Muscle of leg (tissue), 11 donors: ENCODE results near the gene DGKB. TPM values are rescaled to one million over a fixed set of nuclear protein-coding genes. Genes with fewer than 3 reads are reported as not detected.

Experiments
- DNase-seq: peaks from one replicate; pipeline ENCODE4 v3.0.0; 2013
- H3K27ac ChIP-seq: one replicate; pipeline ENCODE4 v1.5.1; 2013; ENCODE audit warnings: mild to moderate bottlenecking, low read length, control low read depth
- H3K27me3 ChIP-seq: one replicate; pipeline ENCODE4 v1.6.1; 2013; ENCODE audit warnings: low read length; ENCODE audit not compliant: control insufficient read depth, insufficient read depth
- H3K36me3 ChIP-seq: one replicate; pipeline ENCODE4 v1.6.1; 2013; ENCODE audit warnings: low read length; ENCODE audit not compliant: control insufficient read depth, insufficient read depth
- H3K4me1 ChIP-seq: one replicate; pipeline ENCODE4 v1.6.1; 2013; ENCODE audit warnings: low read length; ENCODE audit not compliant: control insufficient read depth, insufficient read depth
- H3K4me3 ChIP-seq: one replicate; pipeline ENCODE4 v1.5.1; 2013; ENCODE audit warnings: low read length, control low read depth
- H3K9me3 ChIP-seq: replicated peaks from 2 replicates; pipeline ENCODE4 v1.6.1; 2013; ENCODE audit warnings: low read depth, low read length; ENCODE audit not compliant: control insufficient read depth
- WGBS: methylation state at CpG from one replicate; pipeline ENCODE4 v1.1.5; 2013; ENCODE audit warnings: missing lambda C conversion rate; ENCODE audit not compliant: insufficient coverage; 5-methylcytosine and 5-hydroxymethylcytosine counted together
- polyA plus RNA-seq, 8 donors: library from polyadenylated mRNA; unstranded; fragments of 120-200 nt; gene quantifications; one replicate each; pipeline versions ENCODE4 v1.2.1 to v1.2.3, GENCODE V29; 2013; ENCODE audit warnings: inconsistent platforms in 1 of 8, low replicate concordance in 1 of 8; ENCODE audit not compliant: insufficient read length in 8 of 8, insufficient read depth in 1 of 8
- total RNA-seq: library from RNA; stranded (reverse); fragments of 120-200 nt; gene quantifications from one replicate; pipeline ENCODE4 v1.2.4, GENCODE V29; 2013

Gene DGKB
- total and polyA plus RNA-seq, 9 donors: 0.42 to 1.4 (median 0.85) TPM

- no peak for DNase-seq
- no peaks in the 10 kb centered on the region for H3K4me1 ChIP-seq
- H3K4me3 ChIP-seq: no peak overlapping the region
- no peaks in the 10 kb centered on the region for H3K27me3 ChIP-seq
- no CpG with 5 or more reads among the region's 2 CpGs for WGBS
- no peak overlapping the region for H3K27ac ChIP-seq
- no peaks in the 10 kb centered on the region for H3K36me3 ChIP-seq
- H3K9me3 ChIP-seq: no peaks in the 10 kb centered on the region
Observed at GRCh38 chr7:14805105-14805719, 97.3 kb downstream of the DGKB start.

- H3K36me3 ChIP-seq: no peaks in the 10 kb centered on the region
- H3K4me1 ChIP-seq: no peaks in the 10 kb centered on the region
- DNase-seq: no peak
- no peaks in the 10 kb centered on the region for H3K9me3 ChIP-seq
- no peaks in the 10 kb centered on the region for H3K27me3 ChIP-seq
- no CpG with 5 or more reads among the region's 2 CpGs for WGBS
- no peak overlapping the region for H3K4me3 ChIP-seq
- no peak overlapping the region for H3K27ac ChIP-seq
Observed at GRCh38 chr7:14800664-14801063, 101.9 kb downstream of the DGKB start.

GRCh38 chr7:14793151-14793550 is 109.4 kb downstream of the DGKB start:
- Histone ChIP-seq H3K36me3 (no peaks in the 10 kb centered on the region), H3K9me3 (no peaks in the 10 kb centered on the region), H3K4me3 (no peak overlapping the region), H3K4me1 (no peaks in the 10 kb centered on the region), H3K27ac (no peak overlapping the region), H3K27me3 (no peaks in the 10 kb centered on the region)
- DNase-seq: no peak
- WGBS: 67% methylated on average over 1 of the region's 2 CpGs

- WGBS: no CpG with 5 or more reads among the region's 3 CpGs
- no peaks in the 10 kb centered on the region for H3K4me1 ChIP-seq
- DNase-seq: no peak
- H3K9me3 ChIP-seq: no peaks in the 10 kb centered on the region
- no peak overlapping the region for H3K4me3 ChIP-seq
- no peak overlapping the region for H3K27ac ChIP-seq
- H3K36me3 ChIP-seq: no peaks in the 10 kb centered on the region
- no peaks in the 10 kb centered on the region for H3K27me3 ChIP-seq
Observed at GRCh38 chr7:14787551-14787950, 115.0 kb downstream of the DGKB start.

GRCh38 chr7:14786314-14786895 is 116.1 kb downstream of the DGKB start:
- H3K27me3 ChIP-seq: no peaks in the 10 kb centered on the region
- H3K4me1 ChIP-seq: no peaks in the 10 kb centered on the region
- no peak overlapping the region for H3K27ac ChIP-seq
- no peaks in the 10 kb centered on the region for H3K36me3 ChIP-seq
- no peak for DNase-seq
- WGBS: 65% methylated on average over 7 of the region's 9 CpGs
- no peak overlapping the region for H3K4me3 ChIP-seq
- no peaks in the 10 kb centered on the region for H3K9me3 ChIP-seq

GRCh38 chr7:14777806-14778205 is 124.7 kb downstream of the DGKB start:
- H3K27me3 ChIP-seq: no peaks in the 10 kb centered on the region
- no peak for DNase-seq
- no peak overlapping the region for H3K27ac ChIP-seq
- no peaks in the 10 kb centered on the region for H3K36me3 ChIP-seq
- WGBS: no CpG with 5 or more reads among the region's 3 CpGs
- peaks cover 5% of the 10 kb centered on the region for H3K9me3 ChIP-seq
- no peaks in the 10 kb centered on the region for H3K4me1 ChIP-seq
- H3K4me3 ChIP-seq: no peak overlapping the region

GRCh38 chr7:14776266-14776665 is 126.3 kb downstream of the DGKB start:
- no peaks in the 10 kb centered on the region for H3K27me3 ChIP-seq
- H3K4me3 ChIP-seq: no peak overlapping the region
- no peak for DNase-seq
- no peaks in the 10 kb centered on the region for H3K36me3 ChIP-seq
- 92% methylated on average over 2 of the region's 2 CpGs for WGBS
- peaks cover 5% of the 10 kb centered on the region for H3K9me3 ChIP-seq
- no peaks in the 10 kb centered on the region for H3K4me1 ChIP-seq
- H3K27ac ChIP-seq: no peak overlapping the region

- Histone ChIP-seq H3K27me3 (no peaks in the 10 kb centered on the region), H3K9me3 (peaks cover 5% of the 10 kb centered on the region), H3K27ac (no peak overlapping the region), H3K36me3 (no peaks in the 10 kb centered on the region), H3K4me1 (no peaks in the 10 kb centered on the region), H3K4me3 (no peak overlapping the region)
- WGBS: no CpG with 5 or more reads among the region's 2 CpGs
- DNase-seq: no peak
Observed at GRCh38 chr7:14773729-14774271, 128.8 kb downstream of the DGKB start.

GRCh38 chr7:14770614-14771013 is 131.9 kb downstream of the DGKB start:
- Histone ChIP-seq H3K36me3 (no peaks in the 10 kb centered on the region), H3K27ac (no peak overlapping the region), H3K27me3 (no peaks in the 10 kb centered on the region), H3K4me3 (no peak overlapping the region), H3K4me1 (no peaks in the 10 kb centered on the region), H3K9me3 (no peaks in the 10 kb centered on the region)
- 100% methylated on average over 1 of the region's 2 CpGs for WGBS
- DNase-seq: no peak

GRCh38 chr7:14769261-14769660 is 133.3 kb downstream of the DGKB start:
- no peaks in the 10 kb centered on the region for H3K4me1 ChIP-seq
- no CpG with 5 or more reads among the region's 2 CpGs for WGBS

More at GRCh38 chr7:14769261-14769660, 133.3 kb downstream of the DGKB start:
- Histone ChIP-seq H3K4me3 (no peak overlapping the region), H3K36me3 (no peaks in the 10 kb centered on the region), H3K27me3 (no peaks in the 10 kb centered on the region), H3K27ac (no peak overlapping the region), H3K9me3 (no peaks in the 10 kb centered on the region)
- DNase-seq: no peak
